HG03175 (cell line): Measurements from ENCODE around the gene HDAC8.
"Not testable (repeated sequence)": the region's sequence is repeated elsewhere in the genome, so short reads cannot be mapped to it uniquely, and the experiment has no call there.

Source experiments
- ATAC-seq: cut with Tn5 transposase; IDR thresholded peaks from one replicate; pipeline ENCODE4 v1.9.1; 2021; ENCODE audit warnings: mild to moderate bottlenecking, moderate library complexity; ENCODE audit not compliant: unreplicated experiment

Gene HDAC8

DNA sequence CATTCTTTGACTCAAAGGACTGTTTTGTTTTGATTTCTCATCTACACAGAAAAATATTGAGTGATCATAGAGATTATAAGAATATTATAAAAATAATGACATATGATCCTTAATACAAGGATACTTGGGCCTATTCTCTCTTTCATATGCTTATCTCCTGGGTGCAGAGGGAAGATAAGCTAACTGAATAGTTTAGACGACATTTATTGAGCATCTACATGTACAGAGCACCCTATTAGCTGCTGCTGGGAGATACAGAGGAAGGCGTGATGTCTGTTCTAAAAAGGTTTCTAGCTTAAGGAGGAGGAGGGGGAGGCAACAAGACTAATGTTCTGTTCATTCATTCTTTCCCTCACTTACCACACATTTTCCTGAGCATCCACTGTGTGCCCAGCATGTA, 106.8 kb downstream of the HDAC8 start:
- no peak for ATAC-seq

DNA sequence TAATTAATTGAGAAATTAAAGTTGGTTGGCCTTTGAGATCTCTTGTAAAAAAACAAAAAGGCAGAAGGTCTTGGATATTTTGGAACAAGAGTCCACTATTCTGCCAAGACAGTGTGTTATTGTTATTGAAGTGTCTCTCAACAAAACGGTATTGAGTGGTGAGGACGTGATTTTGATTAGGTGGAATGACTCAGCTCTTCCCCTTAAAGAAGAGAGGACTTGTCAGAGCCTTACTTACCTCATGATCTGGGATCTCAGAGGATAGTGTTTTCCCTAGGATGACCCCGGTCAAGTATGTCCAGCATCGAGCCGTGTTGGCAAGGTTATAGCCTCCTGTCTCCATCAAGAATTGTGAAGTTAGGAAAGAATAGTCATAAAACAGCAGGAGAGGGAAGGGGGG, 110.9 kb downstream of the HDAC8 start:
- ATAC-seq: no peak

GRCh38 chrX:72461288-72461687, 111.4 kb downstream of the HDAC8 start:
- ATAC-seq: no peak

DNA sequence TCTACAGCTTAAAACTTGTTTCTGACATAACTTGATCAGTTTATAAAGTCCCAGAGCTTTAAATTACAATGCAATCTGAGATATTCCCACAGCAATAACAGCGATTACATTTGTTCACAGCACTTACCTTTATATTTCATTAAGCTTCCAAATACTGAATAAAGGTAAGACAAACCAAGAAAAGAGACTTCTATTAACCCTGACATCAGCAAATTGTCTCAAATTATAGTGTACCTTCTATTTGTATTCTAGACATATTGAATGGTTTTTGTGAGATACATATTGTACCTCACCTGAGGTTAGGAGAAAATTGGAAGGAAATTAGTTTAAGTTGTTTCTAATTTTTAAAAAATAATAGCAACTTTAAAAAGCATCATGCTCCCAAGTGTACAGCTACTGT, 111.9 kb downstream of the HDAC8 start:
- no peak for ATAC-seq

GRCh38 chrX:72449034-72449433, 123.6 kb downstream of the HDAC8 start:
- not testable (repeated sequence) for ATAC-seq

- ATAC-seq: not testable (repeated sequence)
These were observed 131.9 kb downstream of the HDAC8 start for GRCh38 chrX:72440764-72441163.

DNA sequence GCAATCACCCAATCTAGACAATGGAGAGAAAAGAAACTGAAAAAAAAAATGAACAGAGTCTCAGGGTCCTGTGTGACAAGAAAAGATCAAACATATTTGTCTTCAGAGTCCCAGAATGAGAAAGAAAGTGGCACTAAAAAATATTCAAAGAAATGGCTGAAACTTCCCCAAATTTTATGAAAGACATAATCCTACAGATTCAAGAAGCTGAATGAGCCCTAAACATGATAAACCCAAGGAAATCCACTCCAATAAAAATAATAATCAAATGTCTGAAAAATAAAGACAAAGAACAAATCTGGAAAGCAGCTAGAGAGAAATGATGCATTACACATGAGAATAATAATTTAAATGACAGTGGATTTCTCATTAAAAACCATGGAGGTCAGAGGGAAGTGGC, 136.6 kb downstream of the HDAC8 start:
- no peak for ATAC-seq

- no peak for ATAC-seq
These were observed 142.2 kb downstream of the HDAC8 start for GRCh38 chrX:72430405-72430968.

DNA sequence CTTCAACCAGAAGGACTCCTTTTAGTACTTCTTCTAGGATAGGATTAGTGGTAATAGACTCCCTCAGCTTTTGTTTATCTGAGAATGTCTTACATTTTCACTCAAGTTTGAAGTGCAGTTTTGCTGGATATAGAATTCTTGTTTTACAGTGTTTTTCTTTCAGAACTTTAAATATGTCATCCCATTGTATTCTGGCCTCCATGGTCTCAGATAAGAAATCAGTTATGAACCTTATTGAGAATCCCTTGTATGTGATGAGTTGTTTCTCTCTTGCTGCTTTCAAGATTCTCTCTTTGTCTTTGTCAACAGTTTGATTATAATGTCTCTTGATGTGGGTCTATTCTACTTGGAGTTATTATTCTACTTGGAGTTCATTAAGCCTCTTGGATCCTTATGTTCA, 150.8 kb downstream of the HDAC8 start:
- no peak for ATAC-seq

- ATAC-seq: no peak
These were observed 162.7 kb downstream of the HDAC8 start for GRCh38 chrX:72409993-72410392.

DNA sequence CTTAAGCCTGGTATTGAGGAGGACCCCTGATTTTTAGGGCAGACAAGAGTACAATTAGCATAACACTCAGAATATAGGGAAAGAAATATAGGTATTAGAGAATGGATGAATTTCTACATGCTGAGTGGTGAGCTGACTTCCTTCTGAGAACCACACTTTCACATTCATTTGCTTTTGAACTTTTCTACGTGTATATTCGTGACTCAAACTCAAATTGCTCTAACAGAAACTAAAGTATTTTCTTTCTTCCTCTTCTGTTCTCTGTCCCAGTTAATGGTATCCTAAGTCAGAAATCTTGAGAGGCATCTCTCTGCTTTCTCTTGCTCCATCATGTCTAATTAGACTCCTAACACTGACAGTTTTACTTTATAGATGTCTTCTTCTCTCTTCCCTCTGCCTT, 163.8 kb downstream of the HDAC8 start:
- ATAC-seq: peak; percentile 46

DNA sequence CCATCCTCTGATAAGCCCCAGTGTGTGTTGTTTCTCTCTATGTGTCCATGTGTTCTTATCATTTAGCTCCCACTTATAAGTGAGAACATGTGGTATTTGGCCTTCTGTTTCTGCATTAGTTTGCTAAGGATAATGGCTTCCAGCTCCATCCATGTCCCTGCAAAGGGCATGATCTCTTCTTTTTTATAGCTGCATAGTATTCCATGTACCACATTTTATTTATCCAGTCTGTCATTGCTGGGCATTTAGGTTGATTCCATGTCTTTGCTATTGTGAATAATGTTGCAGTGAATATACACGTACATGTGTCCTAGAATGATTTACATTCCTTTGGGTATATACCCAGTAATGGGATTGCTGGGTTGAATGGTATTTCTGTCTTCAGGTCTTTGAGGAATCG, 167.5 kb downstream of the HDAC8 start:
- not testable (repeated sequence) for ATAC-seq

DNA sequence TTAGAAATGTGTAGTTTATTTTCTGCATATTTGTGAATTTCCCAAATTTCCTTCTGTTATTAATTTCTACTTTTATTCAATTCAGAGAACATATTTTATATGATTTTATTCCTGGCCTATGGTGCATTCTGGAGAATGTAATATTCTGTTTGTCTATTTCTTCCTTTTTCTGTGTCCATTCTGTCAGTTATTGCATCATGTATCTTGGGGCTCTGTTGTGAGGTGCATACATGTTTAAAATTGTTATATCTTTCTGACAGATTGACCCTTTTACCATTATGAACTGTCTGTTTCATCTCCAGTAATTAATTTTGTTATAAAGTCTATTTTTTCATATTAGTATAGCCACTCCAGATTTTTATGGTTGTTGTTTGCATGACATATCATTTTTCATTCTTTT, 170.0 kb downstream of the HDAC8 start:
- ATAC-seq: no peak

- ATAC-seq: no peak
These were observed 172.8 kb downstream of the HDAC8 start for GRCh38 chrX:72399816-72400215.

- ATAC-seq: no peak
These were observed 176.5 kb downstream of the HDAC8 start for GRCh38 chrX:72396117-72396516.

- no peak for ATAC-seq
These were observed 177.4 kb downstream of the HDAC8 start for GRCh38 chrX:72395237-72395636.

GRCh38 chrX:72394518-72395170, 178.0 kb downstream of the HDAC8 start:
- no peak for ATAC-seq

DNA sequence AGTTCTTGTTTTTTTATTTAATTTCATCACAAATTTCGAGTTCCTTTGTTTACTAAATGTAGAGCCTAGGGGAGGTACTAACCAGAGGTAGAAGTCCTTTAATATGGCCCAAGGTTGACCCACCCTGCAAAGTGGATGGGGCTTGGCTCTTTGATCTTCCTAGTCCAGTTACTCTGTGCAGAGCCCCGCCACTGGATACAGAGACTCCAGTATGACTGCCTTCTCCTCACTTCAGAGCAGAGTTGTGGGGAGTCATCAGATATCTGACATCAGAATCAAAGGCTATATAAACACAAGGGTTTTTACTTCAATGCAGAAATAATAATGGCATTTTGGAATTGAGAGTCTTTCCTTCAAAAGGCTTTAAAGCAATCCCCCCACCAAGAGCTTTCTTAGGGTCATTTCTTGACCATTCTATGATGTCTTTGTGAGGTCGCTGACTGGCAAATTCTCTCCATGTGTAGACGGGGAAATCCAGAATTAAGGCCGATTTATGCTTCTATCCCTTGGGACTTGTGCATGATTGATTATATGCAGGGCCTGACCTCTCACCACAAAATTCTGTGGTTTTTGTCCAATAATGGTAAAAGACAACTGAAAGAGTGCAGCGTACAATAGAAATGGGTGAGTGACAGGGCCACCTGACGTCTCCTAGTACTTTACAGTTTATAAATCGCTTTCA, 178.7 kb downstream of the HDAC8 start:
- ATAC-seq: no peak

DNA sequence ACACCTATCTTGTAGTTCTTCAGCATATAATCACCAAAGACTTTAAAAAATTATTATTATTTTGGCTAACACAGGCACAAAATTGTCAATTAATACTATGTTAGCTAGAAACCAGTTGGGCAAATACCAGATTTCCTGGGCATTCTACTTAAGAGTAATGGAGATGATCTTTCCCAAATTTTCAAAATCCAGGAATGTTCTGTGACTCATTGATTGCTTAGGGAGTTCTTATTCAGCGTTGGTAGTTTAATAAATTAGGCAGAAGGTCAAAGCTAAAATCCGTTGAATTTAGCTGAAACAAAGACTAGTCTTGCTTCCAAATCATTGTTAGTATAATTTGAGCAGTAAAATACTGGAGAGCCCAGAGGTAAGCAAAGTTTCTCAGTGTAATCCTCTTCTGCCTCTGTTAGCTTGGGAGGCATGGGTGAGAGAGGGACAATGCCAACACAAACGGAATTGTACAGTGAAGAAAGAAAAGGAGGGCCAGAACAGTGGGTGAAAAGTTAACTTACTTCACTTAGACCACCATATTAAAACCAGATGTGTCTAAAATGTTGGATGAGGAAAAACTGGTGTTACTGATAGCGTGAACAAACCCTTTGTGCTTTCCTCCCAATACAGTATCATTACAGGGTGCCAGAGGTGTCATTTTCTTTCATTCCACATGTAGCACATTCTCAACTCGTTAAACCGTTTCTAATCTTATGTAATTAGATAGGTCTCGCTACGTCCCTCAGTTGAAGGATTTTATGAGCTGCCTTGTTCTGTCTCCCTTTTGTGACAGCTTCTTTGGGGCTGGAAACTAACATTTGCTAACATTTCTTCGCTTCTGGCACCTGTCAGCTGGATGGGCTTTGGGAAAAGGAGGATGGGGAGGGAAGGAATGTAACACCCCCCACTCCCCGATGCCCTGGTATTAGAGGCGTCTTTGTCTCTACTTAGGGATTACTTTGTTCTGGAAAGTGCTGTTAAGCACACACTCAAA, 179.5 kb downstream of the HDAC8 start:
- no peak for ATAC-seq

- no peak for ATAC-seq
These were observed 180.6 kb downstream of the HDAC8 start for GRCh38 chrX:72392042-72392441.

- ATAC-seq: no peak
These were observed 185.4 kb downstream of the HDAC8 start for GRCh38 chrX:72387247-72387646.
